ENCODE data around the gene ABT1.
A peak's percentile ranks its signal among the peaks of the same experiment; 100 is the strongest.

Gene ABT1

GRCh38 chr6:26581164-26581915, 15.4 kb upstream of the ABT1 start:
- DNase-seq: no peak
- TF ChIP-seq GATA1 (IDR thresholded peaks at IDR 0.05; ENCODE audit: low read depth, low read length) (no peak), POLR2A (IDR thresholded peaks at IDR 0.05; ENCODE audit: low read length) (no peak)

- no peak for DNase-seq
- TF ChIP-seq GATA1 (IDR thresholded peaks at IDR 0.05; ENCODE audit: low read depth, low read length): no peak
- TF ChIP-seq POLR2A (IDR thresholded peaks at IDR 0.05; ENCODE audit: low read length): no peak
These were observed 7.8 kb upstream of the ABT1 start for GRCh38 chr6:26588965-26589364.

- TF ChIP-seq GATA1 (IDR thresholded peaks at IDR 0.05; ENCODE audit: low read depth, low read length) (no peak), POLR2A (IDR thresholded peaks at IDR 0.05; ENCODE audit: low read length) (no peak)
- peak; percentile 48 to 54 for DNase-seq
These were observed 4.1 kb upstream of the ABT1 start for GRCh38 chr6:26592649-26593048.

- DNase-seq: no peak
- TF ChIP-seq GATA1 (IDR thresholded peaks at IDR 0.05; ENCODE audit: low read depth, low read length) (no peak), POLR2A (IDR thresholded peaks at IDR 0.05; ENCODE audit: low read length) (no peak)
These were observed 3.2 kb upstream of the ABT1 start for GRCh38 chr6:26593278-26594130.

- DNase-seq: peak in 1 of 2 experiments; percentile 16
- no peak for TF ChIP-seq POLR2A (IDR thresholded peaks at IDR 0.05; ENCODE audit: low read length)
- no peak for TF ChIP-seq GATA1 (IDR thresholded peaks at IDR 0.05; ENCODE audit: low read depth, low read length)
These were observed 2.6 kb upstream of the ABT1 start for GRCh38 chr6:26594131-26594498.

- DNase-seq: peak; percentile 80
- TF ChIP-seq POLR2A (IDR thresholded peaks at IDR 0.05; ENCODE audit: low read length): no peak
These were observed 1.8 kb upstream of the ABT1 start for GRCh38 chr6:26594730-26595632.

- TF ChIP-seq GATA1 (IDR thresholded peaks at IDR 0.05; ENCODE audit: low read depth, low read length): no peak
- no peak for TF ChIP-seq POLR2A (IDR thresholded peaks at IDR 0.05; ENCODE audit: low read length)
- DNase-seq: peak; percentile 91 to 95
These were observed 984 bp upstream of the ABT1 start for GRCh38 chr6:26595669-26596269.

- no peak for DNase-seq
- TF ChIP-seq POLR2A (IDR thresholded peaks at IDR 0.05; ENCODE audit: low read length) (no peak), GATA1 (IDR thresholded peaks at IDR 0.05; ENCODE audit: low read depth, low read length) (no peak)
These were observed 625 bp downstream of the ABT1 start for GRCh38 chr6:26597389-26597766.

GRCh38 chr6:26597821-26598220, 1.1 kb downstream of the ABT1 start:
- TF ChIP-seq POLR2A (IDR thresholded peaks at IDR 0.05; ENCODE audit: low read length): no peak
- TF ChIP-seq GATA1 (IDR thresholded peaks at IDR 0.05; ENCODE audit: low read depth, low read length): no peak
- DNase-seq: no peak

- no peak for TF ChIP-seq POLR2A (IDR thresholded peaks at IDR 0.05; ENCODE audit: low read length)
- TF ChIP-seq GATA1 (IDR thresholded peaks at IDR 0.05; ENCODE audit: low read depth, low read length): no peak
- no peak for DNase-seq
These were observed 1.5 kb downstream of the ABT1 start for GRCh38 chr6:26598267-26598666.

GRCh38 chr6:26599134-26599533, 2.4 kb downstream of the ABT1 start:
- TF ChIP-seq GATA1 (IDR thresholded peaks at IDR 0.05; ENCODE audit: low read depth, low read length): no peak
- TF ChIP-seq POLR2A (IDR thresholded peaks at IDR 0.05; ENCODE audit: low read length): no peak
- no peak for DNase-seq

- TF ChIP-seq GATA1 (IDR thresholded peaks at IDR 0.05; ENCODE audit: low read depth, low read length) (no peak), POLR2A (IDR thresholded peaks at IDR 0.05; ENCODE audit: low read length) (no peak)
- no peak for DNase-seq
These were observed 2.8 kb downstream of the ABT1 start for GRCh38 chr6:26599591-26599990.

- TF ChIP-seq POLR2A (IDR thresholded peaks at IDR 0.05; ENCODE audit: low read length) (no peak), GATA1 (IDR thresholded peaks at IDR 0.05; ENCODE audit: low read depth, low read length) (no peak)
- no peak for DNase-seq
These were observed 4.0 kb downstream of the ABT1 start for GRCh38 chr6:26600759-26601158.

Data from erythroblast (primary cell).